AG08395 (cell line): Measurements from ENCODE around the gene WDR36.
A peak's percentile ranks its signal among the peaks of the same experiment; 100 is the strongest.

Experiments
- DNase-seq: peaks from one replicate; pipeline ENCODE4 v3.0.0; 2012; ENCODE audit warnings: mixed read lengths, low spot score

The WDR36 gene

GRCh38 chr5:111106320-111106948 is 14.3 kb downstream of the WDR36 start:
- DNase-seq, result no peak

GRCh38 chr5:111107371-111107770 is 15.2 kb downstream of the WDR36 start:
- DNase-seq, result no peak

GRCh38 chr5:111111956-111112355 is 19.8 kb downstream of the WDR36 start:
- no peak for DNase-seq

- no peak for DNase-seq
Observed at GRCh38 chr5:111113678-111114077, 21.5 kb downstream of the WDR36 start.

- no peak for DNase-seq
Observed at GRCh38 chr5:111115229-111115628, 23.1 kb downstream of the WDR36 start.

GRCh38 chr5:111116550-111116949 is 24.4 kb downstream of the WDR36 start:
- DNase-seq, result no peak

GRCh38 chr5:111117136-111117535 is 25.0 kb downstream of the WDR36 start:
- no peak for DNase-seq

GRCh38 chr5:111119221-111119620 is 27.1 kb downstream of the WDR36 start:
- no peak for DNase-seq

- no peak for DNase-seq
Observed at GRCh38 chr5:111119856-111120255, 27.7 kb downstream of the WDR36 start.

GRCh38 chr5:111120911-111121310 is 28.8 kb downstream of the WDR36 start:
- no peak for DNase-seq

GRCh38 chr5:111121926-111122325 is 29.8 kb downstream of the WDR36 start:
- DNase-seq, result no peak

GRCh38 chr5:111122398-111122797 is 30.2 kb downstream of the WDR36 start:
- no peak for DNase-seq

GRCh38 chr5:111124793-111125192 is 32.6 kb downstream of the WDR36 start:
- DNase-seq, result no peak

- DNase-seq, result no peak
Observed at GRCh38 chr5:111126896-111127295, 34.7 kb downstream of the WDR36 start.

- DNase-seq, result no peak
Observed at GRCh38 chr5:111127453-111128195, 35.5 kb downstream of the WDR36 start.

GRCh38 chr5:111129938-111130337 is 37.8 kb downstream of the WDR36 start:
- DNase-seq, result peak; percentile 48

GRCh38 chr5:111131356-111131755 is 39.2 kb downstream of the WDR36 start:
- DNase-seq, result no peak

GRCh38 chr5:111132076-111132475 is 39.9 kb downstream of the WDR36 start:
- DNase-seq, result no peak

GRCh38 chr5:111132731-111133435 is 40.7 kb downstream of the WDR36 start:
- DNase-seq, result no peak

- DNase-seq, result no peak
Observed at GRCh38 chr5:111133436-111133751, 41.2 kb downstream of the WDR36 start.

- peak; percentile 44 for DNase-seq
Observed at GRCh38 chr5:111134087-111134486, 41.9 kb downstream of the WDR36 start.

GRCh38 chr5:111134864-111135263 is 42.7 kb downstream of the WDR36 start:
- DNase-seq, result no peak

GRCh38 chr5:111135363-111135762 is 43.2 kb downstream of the WDR36 start:
- DNase-seq, result no peak
